GDM1 (cell line): Measurements from ENCODE around the gene FAM177B.

Experiments
- DNase-seq: peaks from one replicate; lab custom pipeline; 2025; lab: John Stamatoyannopoulos, UW

Gene FAM177B

GRCh38 chr1:222786121-222786520 is 49.1 kb downstream of the FAM177B start:
- no peak for DNase-seq

GRCh38 chr1:222787729-222788128 is 50.7 kb downstream of the FAM177B start:
- no peak for DNase-seq

- no peak for DNase-seq
These were observed 51.6 kb downstream of the FAM177B start for GRCh38 chr1:222788402-222789156.

- DNase-seq = no peak
These were observed 53.1 kb downstream of the FAM177B start for GRCh38 chr1:222790115-222790514.

GRCh38 chr1:222790520-222790919 is 53.5 kb downstream of the FAM177B start:
- no peak for DNase-seq

GRCh38 chr1:222791006-222791710 is 54.2 kb downstream of the FAM177B start:
- DNase-seq = no peak

- DNase-seq = no peak
These were observed 55.7 kb downstream of the FAM177B start for GRCh38 chr1:222792744-222793143.

- no peak for DNase-seq
These were observed 57.9 kb downstream of the FAM177B start for GRCh38 chr1:222794656-222795474.

- no peak for DNase-seq
These were observed 61.1 kb downstream of the FAM177B start for GRCh38 chr1:222798116-222798515.

- no peak for DNase-seq
These were observed 62.0 kb downstream of the FAM177B start for GRCh38 chr1:222798975-222799374.
